Measurements from ENCODE around the gene CNGB1.
"Not testable (repeated sequence)": the region's sequence is repeated elsewhere in the genome, so short reads cannot be mapped to it uniquely, and the experiment has no call there.

The CNGB1 gene

GRCh38 chr16:57950382-57950781 is 20.5 kb downstream of the CNGB1 start:
- no peak for DNase-seq

- DNase-seq, result no peak
Observed at GRCh38 chr16:57949595-57950238, 21.2 kb downstream of the CNGB1 start.

DNA sequence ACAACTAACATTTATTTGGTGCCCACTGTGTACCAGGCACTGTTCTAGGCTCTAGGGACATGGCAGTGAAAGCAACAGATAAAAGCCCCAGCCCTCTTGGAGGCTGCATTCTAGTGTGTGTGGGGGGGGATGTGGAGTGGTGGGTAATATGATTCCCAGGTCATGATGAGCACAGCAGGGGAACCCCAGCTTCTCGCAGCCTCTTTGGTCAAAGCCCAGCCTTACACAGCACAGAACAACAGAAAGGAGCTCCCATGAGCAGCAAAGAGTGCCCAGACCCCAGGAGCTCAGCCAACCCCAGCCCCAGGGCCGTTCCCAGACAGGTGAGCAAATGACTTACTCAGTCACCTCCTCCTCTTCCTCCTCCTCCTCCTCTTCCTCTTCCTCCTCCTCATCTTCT is 21.9 kb downstream of the CNGB1 start:
- no peak for DNase-seq

GRCh38 chr16:57948027-57948426 is 22.9 kb downstream of the CNGB1 start:
- DNase-seq, result no peak

GRCh38 chr16:57947261-57947660 is 23.7 kb downstream of the CNGB1 start:
- DNase-seq, result no peak

- no peak for DNase-seq
Observed at GRCh38 chr16:57946181-57946801, 24.6 kb downstream of the CNGB1 start.

- DNase-seq, result no peak
Observed at GRCh38 chr16:57945740-57946138, 25.2 kb downstream of the CNGB1 start.

DNA sequence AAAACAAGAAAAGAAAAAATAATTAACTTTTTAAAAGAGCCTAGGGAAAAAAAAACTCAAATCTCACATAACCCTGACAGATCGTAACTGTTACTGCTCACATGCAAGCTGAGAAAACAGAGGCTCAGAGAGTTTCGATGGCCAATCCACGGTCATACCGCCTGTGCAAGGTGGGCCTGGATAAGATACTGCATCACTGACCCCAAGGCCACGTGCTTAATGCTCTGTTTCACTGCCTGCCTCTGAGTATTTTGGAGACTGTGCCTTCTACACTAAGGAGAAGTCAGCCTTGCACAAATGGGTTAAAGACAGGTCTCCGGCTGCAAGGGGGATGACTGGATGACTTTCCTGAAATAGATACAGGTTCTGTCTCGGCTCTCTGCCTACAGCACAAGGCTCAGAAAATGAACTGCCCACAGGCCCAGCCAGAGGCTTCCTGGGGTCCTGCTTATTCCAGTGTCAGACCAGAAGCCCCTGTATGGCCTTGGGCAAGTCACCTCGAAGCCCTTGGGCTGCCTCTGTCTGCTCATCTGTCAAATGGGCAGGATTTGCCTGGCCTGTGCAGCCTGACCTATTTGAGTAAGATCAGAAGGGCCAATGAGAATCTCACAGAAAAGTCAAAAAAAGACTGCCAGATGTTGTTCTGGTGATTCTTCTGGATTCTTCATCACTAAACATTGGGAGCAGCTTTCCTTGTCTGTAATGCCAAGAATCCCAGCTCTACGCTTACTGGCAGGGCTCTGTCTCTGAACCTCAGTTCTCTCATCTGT is 25.8 kb downstream of the CNGB1 start:
- DNase-seq, result no peak

DNA sequence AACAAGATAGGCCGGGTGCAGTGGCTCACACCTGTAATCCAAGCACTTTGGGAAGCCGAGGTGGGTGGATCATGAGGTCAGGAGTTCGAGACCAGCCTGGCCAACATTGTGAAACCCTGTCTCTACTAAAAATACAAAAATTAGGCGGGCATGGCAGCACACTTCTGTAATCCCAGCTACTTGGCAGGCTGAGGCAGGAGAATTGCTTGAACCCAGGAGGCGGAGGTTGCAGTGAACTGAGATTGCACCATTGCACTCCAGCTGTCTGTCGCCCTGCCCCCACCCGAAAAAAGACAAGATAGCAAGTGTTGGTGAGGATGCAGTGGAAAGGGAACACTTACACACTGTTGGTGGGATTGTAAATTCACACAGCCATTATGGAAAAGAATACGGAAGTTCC is 27.5 kb downstream of the CNGB1 start:
- not testable (repeated sequence) for DNase-seq

DNA sequence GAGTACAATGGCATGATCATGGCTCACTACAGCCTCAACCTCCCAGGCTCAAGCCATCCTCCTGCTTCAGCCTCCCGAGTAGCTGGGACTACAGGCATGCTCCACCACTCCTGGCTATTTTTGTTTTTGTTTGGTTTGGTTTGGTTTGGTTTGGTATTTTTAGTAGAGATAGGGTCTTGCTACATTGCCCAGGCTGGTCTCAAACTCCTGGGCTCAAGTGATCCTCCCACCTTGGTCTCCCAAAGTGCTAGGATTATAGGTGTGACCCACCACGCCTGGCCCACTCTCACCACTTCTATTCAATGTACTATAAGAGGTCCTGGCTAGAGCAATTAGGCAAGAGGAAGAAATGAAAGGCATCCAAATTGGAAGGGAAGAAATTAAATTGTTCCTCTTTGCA is 29.0 kb downstream of the CNGB1 start:
- DNase-seq, result not testable (repeated sequence)

GRCh38 chr16:57941016-57941664 is 29.8 kb downstream of the CNGB1 start:
- DNase-seq, result no peak

DNA sequence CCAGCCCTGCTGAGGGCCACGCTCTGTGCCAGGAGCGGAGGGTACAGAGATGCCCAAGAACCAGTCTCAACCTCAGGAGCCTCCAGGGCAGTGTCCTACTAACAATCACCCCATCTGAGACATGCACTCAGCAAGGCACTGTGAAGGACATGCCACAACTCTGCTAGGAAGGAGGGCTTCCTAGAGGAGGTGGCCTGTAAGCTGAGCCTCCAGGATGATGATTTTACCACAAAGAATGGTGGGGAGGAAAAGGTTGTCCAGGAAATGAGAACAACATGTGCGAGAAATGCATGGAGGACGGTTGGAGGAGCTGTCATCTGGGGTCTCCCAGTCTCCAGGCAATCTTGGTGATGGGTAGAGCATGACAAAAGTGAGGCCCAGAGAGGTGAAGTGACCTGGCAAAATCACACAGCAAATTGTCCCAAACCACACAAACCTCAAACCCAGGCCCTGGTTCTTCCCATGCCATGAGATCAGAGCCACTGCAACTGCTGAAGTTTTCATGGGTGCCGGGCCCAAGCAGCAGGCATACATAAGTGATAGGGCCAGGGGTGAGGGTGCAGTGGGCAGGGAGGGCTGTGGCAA is 30.5 kb downstream of the CNGB1 start:
- DNase-seq, result no peak

DNA sequence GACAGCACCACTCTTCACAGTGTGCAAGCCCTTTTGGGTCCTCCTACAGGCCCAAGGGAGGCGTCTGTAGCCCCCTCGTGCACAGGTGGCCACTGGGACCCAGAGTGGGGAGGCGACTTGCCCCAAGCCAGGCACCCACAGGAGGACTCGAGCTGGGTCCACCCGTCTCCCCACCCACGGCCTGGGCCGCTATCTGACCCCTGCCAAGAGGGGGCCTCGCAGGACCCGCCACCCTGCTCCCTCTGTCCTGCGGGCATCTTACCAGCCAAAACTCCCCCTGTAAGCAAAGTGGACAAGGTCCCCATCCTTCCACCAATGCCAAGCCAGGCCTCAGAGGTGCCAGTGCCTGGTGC is 31.1 kb downstream of the CNGB1 start:
- no peak for DNase-seq

DNA sequence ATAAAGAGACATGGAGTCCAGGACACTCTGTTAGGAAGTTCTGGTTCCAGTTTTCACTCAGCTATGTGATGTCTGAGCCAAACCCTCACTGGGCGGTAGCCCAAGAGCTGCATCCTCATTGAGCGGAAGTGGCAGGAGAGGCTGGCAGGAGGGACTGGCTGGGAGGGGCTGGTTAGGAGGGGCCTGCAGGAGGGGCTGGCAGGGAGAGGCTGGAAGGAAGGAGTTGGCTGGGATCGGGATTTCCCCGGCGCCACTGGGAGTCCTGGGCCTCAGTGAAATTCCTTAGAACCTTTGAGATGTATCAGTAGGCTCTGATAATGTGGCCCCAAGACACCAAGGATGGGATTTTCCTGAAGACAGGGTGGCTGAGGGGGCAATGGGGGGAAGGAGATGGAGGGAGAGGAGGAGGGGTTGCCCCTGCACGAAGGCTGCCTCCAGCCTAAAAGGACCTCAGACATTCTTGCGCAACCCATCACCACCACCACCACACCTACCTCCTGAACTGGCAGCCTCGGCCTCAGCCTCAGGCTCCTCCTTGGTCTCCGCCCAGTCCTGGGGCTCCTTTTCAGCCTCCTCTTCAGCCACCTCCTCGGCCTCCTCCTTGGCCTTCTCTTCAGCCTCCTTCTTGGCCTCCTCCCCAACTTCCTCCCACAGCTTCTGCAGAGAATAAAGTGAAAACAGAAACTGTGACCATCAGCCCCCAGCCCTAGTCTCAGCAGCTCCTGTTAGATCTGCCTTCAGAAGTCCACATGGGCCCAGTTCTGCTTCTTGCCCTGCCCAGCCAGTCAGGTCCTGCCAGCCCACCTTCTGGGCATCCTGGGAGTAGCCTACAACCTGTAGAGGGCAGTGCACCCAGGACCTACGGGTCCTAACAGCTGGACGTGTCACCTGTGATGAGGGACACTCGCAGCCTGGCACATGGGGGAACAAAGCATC is 31.7 kb downstream of the CNGB1 start:
- DNase-seq, result no peak

GRCh38 chr16:57938484-57938883 is 32.4 kb downstream of the CNGB1 start:
- DNase-seq, result no peak

DNA sequence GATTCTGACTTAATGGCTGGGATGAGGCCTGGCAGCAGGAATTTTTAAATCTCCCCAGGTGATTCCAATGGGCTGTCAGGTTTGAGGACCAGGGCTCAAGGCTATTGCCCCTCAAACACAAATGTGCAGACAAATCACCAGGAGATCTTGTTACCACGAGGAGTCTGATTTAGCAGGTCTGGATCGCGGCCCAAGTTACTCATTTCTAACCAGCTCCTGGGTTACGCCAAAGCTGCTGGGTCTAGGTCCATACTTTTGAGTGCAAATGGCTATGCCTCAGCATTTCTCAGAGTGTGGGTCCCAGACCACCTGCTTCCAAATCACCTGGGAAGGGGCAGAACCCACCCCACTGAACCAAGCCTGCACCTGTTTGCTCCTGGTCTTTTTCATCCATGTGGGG is 33.1 kb downstream of the CNGB1 start:
- DNase-seq, result no peak

DNA sequence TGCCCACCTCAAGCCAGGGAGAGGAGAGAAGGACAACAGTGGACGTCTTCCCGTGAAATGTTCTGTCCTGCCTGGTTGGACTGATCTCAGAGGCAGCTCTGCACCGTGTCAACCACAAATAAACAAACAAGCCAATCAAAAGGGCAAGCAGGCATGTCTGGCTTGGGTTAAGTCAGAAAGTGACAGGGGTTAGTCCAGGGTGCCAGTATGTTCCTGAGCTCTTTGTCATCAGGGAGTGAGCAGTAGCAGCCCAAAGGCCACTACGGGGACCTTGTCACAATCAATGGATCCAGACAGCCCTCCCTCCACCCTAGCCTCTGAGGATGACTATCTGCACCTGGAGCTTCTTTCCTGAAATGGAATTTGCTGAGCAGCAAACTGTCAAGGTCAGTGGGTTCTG is 35.0 kb downstream of the CNGB1 start:
- no peak for DNase-seq

- DNase-seq, result no peak
Observed at GRCh38 chr16:57930533-57930932, 40.4 kb downstream of the CNGB1 start.

DNA sequence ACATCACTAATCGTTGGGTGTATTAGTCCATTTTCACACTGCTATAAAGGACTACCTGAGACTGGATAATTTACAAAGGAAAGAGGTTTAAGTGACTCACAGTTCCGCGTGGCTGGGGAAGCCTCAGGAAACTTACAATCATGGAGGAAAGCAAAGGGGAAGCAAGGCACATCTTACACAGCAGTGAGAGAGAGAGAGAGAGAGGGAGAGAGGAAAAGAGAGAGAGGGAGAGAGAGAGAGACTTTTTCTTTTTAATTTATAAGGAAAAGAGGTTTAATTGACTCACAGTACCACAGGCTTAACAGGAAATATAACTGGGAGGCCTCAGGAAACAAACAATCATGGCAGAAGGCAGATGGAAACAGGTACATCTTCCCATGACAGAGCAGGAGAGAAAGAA is 41.7 kb downstream of the CNGB1 start:
- no peak for DNase-seq

- no peak for DNase-seq
Observed at GRCh38 chr16:57926041-57926440, 44.9 kb downstream of the CNGB1 start.

DNA sequence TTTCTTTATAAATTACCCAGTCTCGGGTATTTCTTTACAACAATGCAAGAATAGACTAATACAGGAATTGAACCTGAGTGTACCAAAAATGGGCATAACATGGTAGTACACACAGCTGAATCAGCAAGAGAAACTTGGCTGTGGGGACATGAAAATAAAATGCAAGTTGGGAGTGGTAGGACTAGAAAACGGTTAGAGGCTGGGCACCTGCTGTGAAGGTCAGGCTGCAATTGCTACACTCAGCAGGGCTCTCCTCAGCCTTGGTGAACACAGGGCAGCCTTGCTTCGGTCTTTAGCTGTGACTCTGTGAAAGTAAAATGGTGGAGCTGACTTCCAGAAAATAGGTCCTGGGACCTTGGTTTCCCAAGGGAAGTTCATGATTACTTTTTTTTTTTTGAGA is 45.6 kb downstream of the CNGB1 start:
- DNase-seq, result no peak

GRCh38 chr16:57924514-57924913 is 46.4 kb downstream of the CNGB1 start:
- DNase-seq, result no peak
